HUES64 (cell line): ENCODE results near the gene ZNF142. TPM values are rescaled to one million over a fixed set of nuclear protein-coding genes. Genes with fewer than 3 reads are reported as not detected.
"Not testable (repeated sequence)": the region's sequence is repeated elsewhere in the genome, so short reads cannot be mapped to it uniquely, and the experiment has no call there.

Experiments
- H3K27ac ChIP-seq: 2 replicates; pipeline ENCODE4 v1.7.0; 2013; ENCODE audit warnings: low read depth, low read length, inconsistent platforms
- H3K27me3 ChIP-seq: 2 replicates; pipeline ENCODE4 v1.6.1; 2013; ENCODE audit warnings: mild to moderate bottlenecking, low read length; ENCODE audit not compliant: insufficient read depth
- H3K36me3 ChIP-seq: 2 replicates; pipeline ENCODE4 v1.6.1; 2013; ENCODE audit warnings: mild to moderate bottlenecking, low read length; ENCODE audit not compliant: insufficient read depth
- H3K4me1 ChIP-seq: 2 replicates; pipeline ENCODE4 v1.6.1; 2013; ENCODE audit warnings: mild to moderate bottlenecking, low read length, moderate library complexity; ENCODE audit not compliant: insufficient read depth
- H3K4me3 ChIP-seq: 2 replicates; pipeline ENCODE4 v1.5.1; 2013; ENCODE audit warnings: mild to moderate bottlenecking, low read length, moderate library complexity
- H3K9ac ChIP-seq: 2 replicates; pipeline ENCODE4 v1.6.1; 2013; ENCODE audit warnings: mild to moderate bottlenecking, low read depth, low read length
- H3K9me3 ChIP-seq: 2 replicates; pipeline ENCODE4 v1.6.1; 2013; ENCODE audit warnings: low read depth, low read length; ENCODE audit not compliant: insufficient read depth
- WGBS: fragments of 150-250, 120-280 bp; methylation state at CpG from one replicate; pipeline ENCODE4 v1.1.7; 2013; ENCODE audit warnings: missing lambda C conversion rate; 5-methylcytosine and 5-hydroxymethylcytosine counted together
- polyA plus RNA-seq, 2 experiments: library from polyadenylated mRNA; stranded (reverse); fragments of 50-300 nt; gene quantifications; one replicate each; pipeline ENCODE4 v1.2.3, GENCODE V29; 2013

The ZNF142 gene, protein sequence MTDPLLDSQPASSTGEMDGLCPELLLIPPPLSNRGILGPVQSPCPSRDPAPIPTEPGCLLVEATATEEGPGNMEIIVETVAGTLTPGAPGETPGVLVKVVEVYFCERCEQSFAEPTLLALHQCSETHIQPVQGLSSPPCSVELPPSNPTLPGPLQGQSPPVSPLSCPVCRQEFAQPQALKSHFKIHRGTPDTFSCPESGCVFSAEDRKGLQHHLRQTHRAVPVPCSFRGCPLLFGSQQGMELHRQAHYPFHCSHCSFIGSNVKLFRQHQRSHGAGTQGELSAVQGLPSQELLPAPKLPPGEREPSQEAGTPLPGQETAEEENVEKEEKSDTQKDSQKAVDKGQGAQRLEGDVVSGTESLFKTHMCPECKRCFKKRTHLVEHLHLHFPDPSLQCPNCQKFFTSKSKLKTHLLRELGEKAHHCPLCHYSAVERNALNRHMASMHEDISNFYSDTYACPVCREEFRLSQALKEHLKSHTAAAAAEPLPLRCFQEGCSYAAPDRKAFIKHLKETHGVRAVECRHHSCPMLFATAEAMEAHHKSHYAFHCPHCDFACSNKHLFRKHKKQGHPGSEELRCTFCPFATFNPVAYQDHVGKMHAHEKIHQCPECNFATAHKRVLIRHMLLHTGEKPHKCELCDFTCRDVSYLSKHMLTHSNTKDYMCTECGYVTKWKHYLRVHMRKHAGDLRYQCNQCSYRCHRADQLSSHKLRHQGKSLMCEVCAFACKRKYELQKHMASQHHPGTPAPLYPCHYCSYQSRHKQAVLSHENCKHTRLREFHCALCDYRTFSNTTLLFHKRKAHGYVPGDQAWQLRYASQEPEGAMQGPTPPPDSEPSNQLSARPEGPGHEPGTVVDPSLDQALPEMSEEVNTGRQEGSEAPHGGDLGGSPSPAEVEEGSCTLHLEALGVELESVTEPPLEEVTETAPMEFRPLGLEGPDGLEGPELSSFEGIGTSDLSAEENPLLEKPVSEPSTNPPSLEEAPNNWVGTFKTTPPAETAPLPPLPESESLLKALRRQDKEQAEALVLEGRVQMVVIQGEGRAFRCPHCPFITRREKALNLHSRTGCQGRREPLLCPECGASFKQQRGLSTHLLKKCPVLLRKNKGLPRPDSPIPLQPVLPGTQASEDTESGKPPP (N-terminal part only)
- polyA plus RNA-seq (2013, experiment 1 of 2): 16.6 TPM
- 12.6 TPM for polyA plus RNA-seq (2013, experiment 2 of 2)

DNA sequence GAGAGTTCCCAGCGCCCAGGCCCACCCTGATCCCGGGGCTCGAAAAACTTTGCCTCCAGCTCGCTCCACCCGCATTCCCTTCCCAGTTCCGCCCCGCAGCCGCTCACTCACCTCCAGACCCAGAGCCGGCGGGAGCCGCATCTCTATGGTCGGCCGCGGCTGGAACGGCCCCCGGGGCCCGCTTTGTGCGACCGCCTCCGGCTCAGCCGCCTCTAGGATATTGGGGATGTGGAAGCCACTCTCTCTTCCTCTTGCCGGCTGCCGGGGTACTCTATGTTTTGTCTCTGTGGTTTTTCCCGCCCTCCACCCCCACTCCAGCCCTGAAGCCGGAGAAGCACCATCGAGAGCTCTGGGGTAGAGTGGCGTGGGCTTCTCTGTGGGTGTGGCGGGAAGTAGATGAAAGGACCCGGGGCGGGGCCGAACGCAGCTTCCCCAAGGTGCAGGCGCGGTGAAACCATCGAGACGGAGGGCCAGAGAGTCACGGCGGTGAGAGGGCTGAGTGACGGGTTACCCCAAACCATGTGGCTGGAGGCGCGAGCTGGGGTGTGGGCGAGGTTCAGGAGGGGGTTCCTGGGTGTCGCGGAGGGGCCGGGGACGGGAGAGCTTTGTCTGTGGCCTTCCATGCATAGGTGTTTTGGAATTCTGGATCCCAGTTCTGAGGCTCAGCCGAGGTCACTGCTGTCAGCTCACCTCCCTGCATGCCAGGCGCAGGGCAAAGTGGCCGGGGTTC is at the start of gene ZNF142, which contains the start of gene BCS1L:
Gene ZNF142, minus strand, starts transcription at position 366 of the 730 bp plus-strand sequence. CDS start 3,194 bp downstream, outside the sequence.
Gene BCS1L, plus strand, starts transcription at position 426 of the 730 bp plus-strand sequence. CDS start 1,305 bp downstream, outside the sequence.
- no peaks in the 10 kb centered on the region for H3K9me3 ChIP-seq
- peaks cover 62% of the 10 kb centered on the region for H3K36me3 ChIP-seq
- H3K27me3 ChIP-seq: no peaks in the 10 kb centered on the region
- peak within 1 kb of the TSS; percentile 85 for H3K27ac ChIP-seq
- H3K4me3 ChIP-seq: peak within 1 kb of the TSS; percentile 91
- under 1% methylated on average over 46 of the region's 49 CpGs for WGBS
- no peaks in the 10 kb centered on the region for H3K4me1 ChIP-seq
- H3K9ac ChIP-seq: peak within 1 kb of the TSS; percentile 96

DNA sequence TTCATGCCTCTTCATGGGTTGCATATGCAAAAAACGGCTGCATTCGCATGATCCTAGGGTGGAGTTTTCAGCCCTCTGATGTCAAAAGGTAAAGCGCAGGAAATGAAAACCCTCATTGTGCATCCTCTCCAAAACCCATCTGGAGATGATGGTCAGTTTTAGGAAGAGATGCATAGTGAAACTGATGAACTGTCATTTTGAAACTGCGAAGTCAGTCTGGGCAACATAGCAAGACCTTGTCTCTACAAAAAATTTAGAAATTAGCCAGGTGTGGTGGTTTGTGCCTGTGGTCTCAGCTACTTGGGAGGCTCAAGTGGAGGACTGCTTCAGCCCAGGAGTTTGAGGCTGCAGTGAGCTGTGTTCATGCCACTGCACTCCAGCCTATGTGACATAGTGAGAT is 48.7 kb upstream of the ZNF142 start:
- Histone ChIP-seq H3K4me1 (no peaks in the 10 kb centered on the region), H3K4me3 (no peak overlapping the region), H3K27me3 (no peaks in the 10 kb centered on the region), H3K9ac (no peak overlapping the region), H3K9me3 (no peaks in the 10 kb centered on the region), H3K27ac (no peak overlapping the region), H3K36me3 (no peaks in the 10 kb centered on the region)
- 94% methylated on average over 4 of the region's 4 CpGs for WGBS

DNA sequence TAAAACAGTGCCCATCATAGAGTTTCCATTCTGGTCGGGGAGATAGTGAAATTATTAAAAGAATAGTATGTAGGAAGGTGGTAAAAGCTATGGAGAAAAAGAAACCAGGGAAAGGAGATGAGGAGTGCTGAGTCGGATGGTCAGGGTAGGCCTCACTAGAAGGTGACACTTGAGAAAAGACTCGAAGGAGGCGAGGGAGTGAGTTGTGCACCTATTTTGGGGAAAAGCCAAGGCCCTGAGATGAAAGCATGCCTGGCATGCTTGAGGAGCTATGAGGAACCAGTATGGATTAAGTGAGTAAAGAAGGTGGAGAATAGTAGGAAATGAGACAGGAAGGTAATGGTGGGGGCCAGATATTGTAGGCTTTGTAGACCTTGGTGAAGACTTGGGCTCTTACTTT is 43.9 kb upstream of the ZNF142 start:
- WGBS: 91% methylated on average over 4 of the region's 4 CpGs
- H3K4me3 ChIP-seq: no peak overlapping the region
- H3K4me1 ChIP-seq: no peaks in the 10 kb centered on the region
- no peaks in the 10 kb centered on the region for H3K9me3 ChIP-seq
- peaks cover 28% of the 10 kb centered on the region for H3K36me3 ChIP-seq
- H3K27me3 ChIP-seq: no peaks in the 10 kb centered on the region
- no peak overlapping the region for H3K27ac ChIP-seq
- no peak overlapping the region for H3K9ac ChIP-seq

DNA sequence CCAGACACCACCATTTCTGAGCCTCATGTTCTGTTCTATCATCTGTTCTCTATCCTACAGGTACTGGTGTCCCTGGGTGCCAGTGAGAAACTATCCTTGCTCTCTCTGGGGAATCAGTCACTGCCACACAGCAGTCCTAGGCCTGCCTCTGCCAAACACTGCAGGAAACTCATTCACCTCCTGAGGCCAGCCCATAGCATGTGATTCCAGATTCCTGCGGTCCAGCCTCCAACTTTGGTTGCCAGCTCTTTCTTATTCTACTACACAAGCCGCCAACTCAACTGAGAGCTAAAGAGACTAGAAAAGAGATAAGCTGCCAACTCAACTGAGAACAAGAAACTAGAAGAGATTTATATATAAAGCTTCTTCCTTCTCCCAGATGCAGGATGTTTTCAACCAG is 42.4 kb upstream of the ZNF142 start:
- H3K36me3 ChIP-seq: peaks cover 44% of the 10 kb centered on the region
- no peak overlapping the region for H3K4me3 ChIP-seq
- H3K9me3 ChIP-seq: no peaks in the 10 kb centered on the region
- no peak overlapping the region for H3K9ac ChIP-seq
- no peaks in the 10 kb centered on the region for H3K4me1 ChIP-seq
- H3K27me3 ChIP-seq: no peaks in the 10 kb centered on the region
- H3K27ac ChIP-seq: no peak overlapping the region
- WGBS: 90% methylated on average over 1 of the region's 2 CpGs

DNA sequence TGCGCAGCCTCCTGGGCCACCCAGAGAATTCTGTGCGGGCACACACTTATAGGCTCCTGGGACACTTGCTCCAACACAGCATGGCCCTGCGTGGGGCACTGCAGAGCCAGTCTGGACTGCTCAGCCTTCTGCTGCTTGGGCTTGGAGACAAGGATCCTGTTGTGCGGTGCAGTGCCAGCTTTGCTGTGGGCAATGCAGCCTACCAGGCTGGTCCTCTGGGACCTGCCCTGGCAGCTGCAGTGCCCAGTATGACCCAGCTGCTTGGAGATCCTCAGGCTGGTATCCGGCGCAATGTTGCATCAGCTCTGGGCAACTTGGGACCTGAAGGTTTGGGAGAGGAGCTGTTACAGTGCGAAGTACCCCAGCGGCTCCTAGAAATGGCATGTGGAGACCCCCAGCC is 39.5 kb upstream of the ZNF142 start:
- Histone ChIP-seq H3K9ac (no peak overlapping the region), H3K27ac (no peak overlapping the region), H3K4me3 (no peak overlapping the region), H3K27me3 (no peaks in the 10 kb centered on the region), H3K36me3 (peaks cover 64% of the 10 kb centered on the region), H3K9me3 (no peaks in the 10 kb centered on the region), H3K4me1 (no peaks in the 10 kb centered on the region; the same call in 1 of the 2 replicates)
- WGBS: 96% methylated on average over 8 of the region's 8 CpGs

DNA sequence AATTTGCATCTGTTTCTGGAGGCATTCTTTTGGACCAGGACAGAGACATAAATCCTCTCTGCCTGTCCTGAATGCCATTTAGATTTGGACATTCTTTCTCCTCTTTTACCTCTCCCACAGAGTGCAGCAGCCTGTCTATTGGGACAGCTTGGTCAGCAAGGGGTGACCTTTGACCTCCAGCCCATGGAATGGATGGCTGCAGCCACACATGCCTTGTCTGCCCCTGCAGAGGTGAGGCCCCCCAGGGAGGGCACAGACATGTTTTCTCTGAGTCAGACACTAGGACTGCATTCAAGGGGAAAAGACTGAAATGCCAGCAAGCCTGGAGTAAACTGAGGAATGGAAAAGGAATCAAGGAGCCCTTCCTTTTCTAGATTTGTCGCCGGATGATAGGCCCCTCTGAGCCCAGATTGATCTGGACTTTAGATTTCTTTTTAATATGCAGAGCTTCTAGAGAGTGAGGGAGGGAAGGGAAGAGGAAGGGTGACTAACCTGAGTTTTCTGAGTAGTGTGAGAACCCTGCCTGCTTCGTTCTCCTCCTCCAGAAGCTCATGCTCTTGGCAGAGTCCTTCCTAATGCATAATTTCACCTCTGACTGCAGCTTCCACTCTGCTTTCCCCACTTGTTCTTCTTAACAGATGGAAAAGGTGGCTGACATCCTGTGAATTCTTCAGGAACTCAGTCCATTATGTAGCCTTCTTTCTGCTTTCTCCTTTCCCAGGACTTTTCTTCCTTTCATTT is 35.2 kb upstream of the ZNF142 start:
- Histone ChIP-seq H3K4me3 (no peak overlapping the region), H3K9ac (no peak overlapping the region), H3K36me3 (peaks cover 90% of the 10 kb centered on the region), H3K27ac (no peak overlapping the region; the same call in 1 of the 2 replicates), H3K4me1 (no peaks in the 10 kb centered on the region; the same call in 1 of the 2 replicates), H3K27me3 (no peaks in the 10 kb centered on the region), H3K9me3 (no peaks in the 10 kb centered on the region)
- 88% methylated on average over 3 of the region's 3 CpGs for WGBS

DNA sequence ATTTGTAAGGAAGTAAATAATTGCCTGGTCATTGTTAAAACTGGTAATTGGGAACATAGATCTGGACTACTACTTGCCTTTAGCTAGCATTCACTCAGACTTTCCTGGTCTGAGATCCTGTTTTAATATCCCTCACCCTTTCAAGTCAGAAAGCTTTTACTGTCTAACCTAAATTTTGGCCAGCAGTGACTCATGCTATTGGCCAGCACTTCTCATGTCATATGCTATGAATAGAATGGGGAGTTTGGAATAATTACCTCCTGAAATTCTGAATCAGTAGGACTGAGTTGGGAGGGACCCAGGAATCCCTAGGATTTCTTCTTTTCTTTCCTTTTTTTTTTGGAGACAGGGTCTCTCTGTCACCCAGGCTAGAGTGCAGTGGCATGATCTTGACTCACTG is 31.8 kb upstream of the ZNF142 start:
- no peak overlapping the region for H3K9ac ChIP-seq
- H3K4me3 ChIP-seq: no peak overlapping the region
- H3K36me3 ChIP-seq: peaks cover 78% of the 10 kb centered on the region
- no peaks in the 10 kb centered on the region for H3K9me3 ChIP-seq
- H3K27me3 ChIP-seq: no peaks in the 10 kb centered on the region
- no peaks in the 10 kb centered on the region; the same call in 1 of the 2 replicates for H3K4me1 ChIP-seq
- H3K27ac ChIP-seq: no peak overlapping the region

DNA sequence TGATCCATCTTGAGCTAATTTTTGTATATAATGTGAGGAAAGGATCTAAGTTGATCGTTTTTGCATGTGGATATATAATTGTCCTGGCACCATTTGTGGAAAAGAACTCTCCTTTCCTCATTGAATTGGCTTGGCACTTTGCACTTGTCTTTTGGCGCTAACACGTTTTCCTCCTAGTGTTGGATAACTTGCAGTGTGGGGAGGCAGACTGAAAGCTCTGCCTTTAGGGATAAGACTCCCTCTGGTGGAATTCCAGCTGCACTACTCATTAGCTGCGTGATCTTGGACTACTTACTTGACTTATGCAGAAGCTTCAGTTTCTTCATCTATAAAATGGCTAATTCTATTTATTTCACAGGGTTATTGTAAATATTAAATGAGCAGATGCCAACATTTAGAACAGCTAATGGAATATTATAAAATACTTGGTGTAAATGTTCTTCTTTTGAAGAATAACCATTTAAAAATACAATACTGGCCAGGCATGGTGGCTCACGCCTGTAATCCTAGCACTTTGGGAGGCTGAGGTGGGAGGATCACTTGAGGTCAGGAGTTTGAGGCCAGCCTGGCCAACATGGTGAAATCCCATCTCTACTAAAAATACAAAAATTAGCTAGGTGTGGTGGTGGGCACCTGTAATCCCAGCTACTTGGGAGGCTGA is 28.1 kb upstream of the ZNF142 start:
- H3K27ac ChIP-seq, H3K4me1 ChIP-seq, H3K4me3 ChIP-seq, H3K9ac ChIP-seq, H3K9me3 ChIP-seq, H3K27me3 ChIP-seq: not testable (repeated sequence)
- WGBS: 32% methylated on average over 5 of the region's 5 CpGs
- H3K36me3 ChIP-seq: peaks cover 66% of the 10 kb centered on the region

DNA sequence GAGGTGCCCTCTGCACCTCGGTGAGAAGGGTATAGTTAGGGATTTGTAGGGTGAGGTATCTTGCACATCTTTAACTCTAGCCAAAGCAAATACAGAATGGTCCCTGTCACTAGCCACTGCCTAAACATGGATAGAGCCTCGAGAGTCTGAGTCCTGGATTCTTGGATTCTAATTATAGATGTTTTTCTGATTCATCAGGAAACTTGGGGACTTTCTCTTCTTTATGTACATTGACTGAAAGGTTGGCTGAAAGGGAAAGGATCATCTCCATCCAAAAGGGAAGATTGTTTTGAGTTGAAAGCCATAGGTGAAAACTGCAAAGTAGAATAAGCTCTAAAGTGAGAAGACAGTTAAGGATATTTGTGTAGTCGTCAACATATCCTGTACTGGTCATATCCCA is 20.6 kb upstream of the ZNF142 start:
- Histone ChIP-seq H3K4me1 (no peaks in the 10 kb centered on the region), H3K27me3 (no peaks in the 10 kb centered on the region), H3K4me3 (no peak overlapping the region), H3K36me3 (peaks cover 65% of the 10 kb centered on the region), H3K9ac (no peak overlapping the region), H3K9me3 (no peaks in the 10 kb centered on the region), H3K27ac (no peak overlapping the region)
- 89% methylated on average over 3 of the region's 3 CpGs for WGBS
